ENCODE data around the gene TEX19. TPM values are rescaled to one million over a fixed set of nuclear protein-coding genes. Genes with fewer than 3 reads are reported as not detected.

Gene TEX19
- total and polyA plus RNA-seq, 10 donors, result not detected

DNA sequence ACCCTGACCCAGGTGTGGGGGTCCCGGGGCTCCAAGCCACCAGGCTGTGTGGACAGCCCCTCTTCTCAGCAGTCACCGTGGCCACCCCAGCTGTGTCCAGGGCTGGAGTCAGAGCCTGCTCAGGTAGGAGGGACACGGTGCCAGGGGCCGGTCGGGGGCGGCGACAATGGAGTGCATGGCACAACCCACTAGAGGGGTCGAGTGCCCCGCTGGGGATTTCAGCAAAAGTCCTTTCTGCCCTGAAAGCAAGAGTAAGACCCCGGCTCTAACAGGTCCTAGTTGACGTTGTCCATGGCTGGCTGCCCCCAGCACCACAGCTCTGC lies 23.8 kb downstream of the TEX19 start:
- DNase-seq, result no peak
- Histone ChIP-seq H3K4me3 (no peak overlapping the region), H3K27me3 (replicated peaks in 1 of 7) (peaks cover 0 to 92% (median 45%) of the 10 kb centered on the region in 7 donors), H3K36me3 (no peaks in the 10 kb centered on the region), H3K9me3 (no peaks in the 10 kb centered on the region), H3K4me1 (peaks cover 0 to 25% (median 5%) of the 10 kb centered on the region in 6 donors), H3K27ac (no peak overlapping the region)
- 68 to 94% (median 80%) methylated on average over 3 to 11 of the region's 11 CpGs for WGBS, 5 donors
- intact Hi-C loops (cut with DNase I; ENCODE audit: low total_unique reads), result no loop called here
- TF ChIP-seq, protein P1, sequence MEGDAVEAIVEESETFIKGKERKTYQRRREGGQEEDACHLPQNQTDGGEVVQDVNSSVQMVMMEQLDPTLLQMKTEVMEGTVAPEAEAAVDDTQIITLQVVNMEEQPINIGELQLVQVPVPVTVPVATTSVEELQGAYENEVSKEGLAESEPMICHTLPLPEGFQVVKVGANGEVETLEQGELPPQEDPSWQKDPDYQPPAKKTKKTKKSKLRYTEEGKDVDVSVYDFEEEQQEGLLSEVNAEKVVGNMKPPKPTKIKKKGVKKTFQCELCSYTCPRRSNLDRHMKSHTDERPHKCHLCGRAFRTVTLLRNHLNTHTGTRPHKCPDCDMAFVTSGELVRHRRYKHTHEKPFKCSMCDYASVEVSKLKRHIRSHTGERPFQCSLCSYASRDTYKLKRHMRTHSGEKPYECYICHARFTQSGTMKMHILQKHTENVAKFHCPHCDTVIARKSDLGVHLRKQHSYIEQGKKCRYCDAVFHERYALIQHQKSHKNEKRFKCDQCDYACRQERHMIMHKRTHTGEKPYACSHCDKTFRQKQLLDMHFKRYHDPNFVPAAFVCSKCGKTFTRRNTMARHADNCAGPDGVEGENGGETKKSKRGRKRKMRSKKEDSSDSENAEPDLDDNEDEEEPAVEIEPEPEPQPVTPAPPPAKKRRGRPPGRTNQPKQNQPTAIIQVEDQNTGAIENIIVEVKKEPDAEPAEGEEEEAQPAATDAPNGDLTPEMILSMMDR (IDR thresholded peaks at IDR 0.05 in 8 of 11, conservative IDR thresholded peaks at IDR 0.05 in 3 of 11), result no peak
- TF ChIP-seq POLR2AphosphoS5 (IDR thresholded peaks at IDR 0.05), result no peak
- no peak for TF ChIP-seq POLR2A (IDR thresholded peaks at IDR 0.05)

DNA sequence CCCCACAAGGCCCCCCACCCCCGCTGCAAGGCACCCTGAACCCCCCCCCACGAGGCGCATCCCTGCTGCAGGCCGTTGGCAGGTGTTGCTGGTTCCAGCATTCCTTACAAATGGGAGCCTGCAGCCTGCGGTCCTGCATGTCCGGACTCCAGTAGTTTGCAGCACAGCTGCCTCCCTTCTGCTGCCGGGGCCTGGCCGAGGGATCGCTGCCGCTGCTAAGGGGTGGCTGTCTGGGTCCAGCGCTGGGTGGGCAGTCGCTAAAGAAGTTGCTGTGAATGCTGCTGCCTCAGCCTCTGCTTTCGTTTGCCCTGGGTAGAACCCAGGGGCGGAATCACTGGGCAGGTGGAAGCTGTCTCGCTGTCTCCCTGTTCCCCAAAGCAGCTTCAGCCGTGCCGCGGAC lies 24.4 kb downstream of the TEX19 start:
- WGBS, 5 donors, result 64 to 76% (median 71%) methylated on average over 9 to 18 of the region's 18 CpGs
- Histone ChIP-seq H3K9me3 (no peaks in the 10 kb centered on the region), H3K4me1 (peaks cover 0 to 29% (median 5%) of the 10 kb centered on the region in 6 donors), H3K4me3 (no peak overlapping the region), H3K36me3 (no peaks in the 10 kb centered on the region), H3K27ac (no peak overlapping the region), H3K27me3 (replicated peaks in 1 of 7) (peaks cover 0 to 86% (median 45%) of the 10 kb centered on the region in 7 donors)
- TF ChIP-seq POLR2AphosphoS5 (IDR thresholded peaks at IDR 0.05) (no peak), POLR2A (IDR thresholded peaks at IDR 0.05) (no peak)
- TF ChIP-seq, protein P1 (IDR thresholded peaks at IDR 0.05 in 8 of 11, conservative IDR thresholded peaks at IDR 0.05 in 3 of 11), result no peak
- intact Hi-C loops (cut with DNase I; ENCODE audit: low total_unique reads), result no loop called here
- no peak for DNase-seq

DNA sequence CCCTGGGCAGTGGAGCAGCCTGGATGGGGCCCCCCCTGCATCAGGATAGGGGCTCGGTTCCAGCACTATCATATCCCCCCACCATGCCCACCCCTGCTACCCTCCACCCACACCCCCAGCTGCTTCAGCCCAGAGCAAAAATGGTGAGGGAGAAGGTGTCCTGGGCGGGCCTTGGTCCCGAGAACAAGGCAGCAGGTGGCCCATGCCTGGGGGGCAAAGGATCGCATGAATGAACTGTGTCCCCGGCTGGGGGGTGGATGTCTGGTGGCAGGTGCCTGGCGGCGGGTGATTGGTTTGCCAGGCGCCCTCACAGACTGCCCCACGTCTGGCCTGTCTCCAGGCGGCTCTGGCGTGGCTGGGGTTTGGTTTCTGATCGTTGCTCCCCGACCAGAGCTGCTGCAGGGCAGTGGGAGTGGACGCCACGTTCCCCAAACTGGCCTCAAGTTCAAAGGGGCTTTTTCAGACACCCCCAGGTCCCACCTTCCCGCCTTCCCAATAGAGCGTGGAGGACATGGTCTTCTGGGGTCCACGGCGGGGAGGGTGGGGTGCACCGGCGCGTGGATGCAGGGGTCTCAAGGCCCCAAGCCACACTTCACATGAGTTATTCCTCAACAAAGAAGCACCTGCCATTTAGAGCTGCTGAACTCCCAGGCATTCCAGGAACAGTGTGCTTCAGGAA lies 25.1 kb downstream of the TEX19 start:
- TF ChIP-seq POLR2AphosphoS5 (IDR thresholded peaks at IDR 0.05) (no peak), POLR2A (IDR thresholded peaks at IDR 0.05) (no peak)
- TF ChIP-seq, protein P1 (IDR thresholded peaks at IDR 0.05 in 8 of 11, conservative IDR thresholded peaks at IDR 0.05 in 3 of 11), result no peak
- Histone ChIP-seq H3K4me1 (peaks cover 0 to 29% (median 5%) of the 10 kb centered on the region in 6 donors), H3K27ac (no peak overlapping the region), H3K27me3 (replicated peaks in 1 of 7) (peaks cover 0 to 79% (median 41%) of the 10 kb centered on the region in 7 donors), H3K9me3 (no peaks in the 10 kb centered on the region), H3K4me3 (no peak overlapping the region), H3K36me3 (no peaks in the 10 kb centered on the region)
- WGBS, 5 donors, result 70 to 84% (median 77%) methylated on average over 17 to 22 of the region's 22 CpGs
- intact Hi-C loops (cut with DNase I; ENCODE audit: low total_unique reads), result no loop called here
- no peak for DNase-seq

DNA sequence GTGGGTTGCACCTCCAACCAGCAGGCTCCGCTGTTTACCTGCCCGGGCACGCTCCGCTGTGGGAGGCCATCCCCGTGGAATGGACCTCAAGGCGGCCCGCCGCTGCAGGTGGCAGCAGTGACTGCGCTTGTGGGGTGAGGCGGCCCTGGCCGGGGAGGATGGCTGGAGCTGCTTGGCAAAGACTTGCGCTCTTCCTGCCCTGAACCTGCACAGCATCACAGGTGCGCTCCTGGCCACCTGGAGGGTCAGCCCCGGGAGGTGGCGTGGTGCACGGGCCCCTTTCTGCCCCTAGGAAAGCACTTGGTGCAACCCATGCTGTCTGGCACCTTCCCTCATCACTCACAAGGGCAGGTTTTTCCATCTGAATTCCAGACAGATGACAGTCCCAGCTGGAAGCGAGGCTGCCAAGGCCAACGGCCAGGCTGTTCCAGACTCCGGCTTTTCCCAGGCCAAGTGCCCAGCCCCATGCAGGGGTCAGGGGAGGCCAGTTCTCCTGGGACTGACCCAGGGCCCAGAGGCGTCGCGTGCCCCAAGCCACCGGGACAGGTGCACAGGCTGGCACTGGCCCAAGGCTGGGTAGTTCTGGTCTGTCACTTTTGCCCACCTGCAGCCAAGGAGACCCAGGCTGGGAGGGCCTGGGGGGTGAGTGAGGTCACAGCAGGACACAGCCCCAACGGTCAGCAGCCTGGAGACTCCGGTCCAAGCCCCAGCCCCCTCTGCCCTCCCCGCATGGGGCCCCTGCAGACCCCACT lies 25.9 kb downstream of the TEX19 start:
- TF ChIP-seq POLR2A (IDR thresholded peaks at IDR 0.05) (no peak), POLR2AphosphoS5 (IDR thresholded peaks at IDR 0.05) (peak in 2 of 3 donors; percentile 3 to 35)
- TF ChIP-seq, protein P1 (IDR thresholded peaks at IDR 0.05 in 8 of 11, conservative IDR thresholded peaks at IDR 0.05 in 3 of 11), result no peak
- 55 to 70% (median 63%) methylated on average over 9 to 26 of the region's 26 CpGs for WGBS, 5 donors
- Histone ChIP-seq H3K27me3 (replicated peaks in 1 of 7) (peaks cover 0 to 71% (median 34%) of the 10 kb centered on the region in 7 donors), H3K9me3 (no peaks in the 10 kb centered on the region), H3K4me1 (peaks cover 0 to 29% (median 5%) of the 10 kb centered on the region in 6 donors), H3K4me3 (no peak overlapping the region), H3K36me3 (no peaks in the 10 kb centered on the region), H3K27ac (no peak overlapping the region)
- no peak for DNase-seq
- intact Hi-C loops (cut with DNase I; ENCODE audit: low total_unique reads), result no loop called here

All from spleen (tissue), 11 donors.